COLO668 (cell line): Measurements from ENCODE around the gene PRPH2.
A peak's percentile ranks its signal among the peaks of the same experiment; 100 is the strongest.

Experiments used
- DNase-seq: peaks from one replicate; lab custom pipeline; 2025; ENCODE audit not compliant: unreplicated experiment; lab: John Stamatoyannopoulos, UW

Gene PRPH2, protein sequence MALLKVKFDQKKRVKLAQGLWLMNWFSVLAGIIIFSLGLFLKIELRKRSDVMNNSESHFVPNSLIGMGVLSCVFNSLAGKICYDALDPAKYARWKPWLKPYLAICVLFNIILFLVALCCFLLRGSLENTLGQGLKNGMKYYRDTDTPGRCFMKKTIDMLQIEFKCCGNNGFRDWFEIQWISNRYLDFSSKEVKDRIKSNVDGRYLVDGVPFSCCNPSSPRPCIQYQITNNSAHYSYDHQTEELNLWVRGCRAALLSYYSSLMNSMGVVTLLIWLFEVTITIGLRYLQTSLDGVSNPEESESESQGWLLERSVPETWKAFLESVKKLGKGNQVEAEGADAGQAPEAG

DNA sequence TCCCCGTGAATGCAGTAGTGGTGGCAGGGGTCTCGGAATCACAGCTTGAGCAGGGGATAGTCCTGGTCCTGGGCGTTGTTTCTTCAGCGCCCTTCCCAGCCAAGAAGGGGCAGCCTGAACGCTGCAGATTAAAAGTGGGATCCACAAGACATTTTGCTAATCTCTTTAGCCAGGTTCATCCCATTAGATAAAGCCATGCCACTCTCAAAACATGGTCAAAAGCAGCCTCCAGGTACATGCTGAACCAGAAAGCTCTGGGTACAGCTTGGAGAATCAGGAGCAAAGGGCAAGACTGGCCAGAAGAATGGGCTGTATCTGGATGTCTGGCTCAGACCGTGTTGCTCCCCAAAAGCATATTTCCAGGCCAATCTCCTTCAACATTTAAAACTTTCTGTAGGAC is at the start of gene PRPH2:
PRPH2 (minus strand) TSS at position 101 of the 400 bp plus-strand sequence. CDS start 263 bp downstream, outside the sequence.
- DNase-seq: no peak

DNA sequence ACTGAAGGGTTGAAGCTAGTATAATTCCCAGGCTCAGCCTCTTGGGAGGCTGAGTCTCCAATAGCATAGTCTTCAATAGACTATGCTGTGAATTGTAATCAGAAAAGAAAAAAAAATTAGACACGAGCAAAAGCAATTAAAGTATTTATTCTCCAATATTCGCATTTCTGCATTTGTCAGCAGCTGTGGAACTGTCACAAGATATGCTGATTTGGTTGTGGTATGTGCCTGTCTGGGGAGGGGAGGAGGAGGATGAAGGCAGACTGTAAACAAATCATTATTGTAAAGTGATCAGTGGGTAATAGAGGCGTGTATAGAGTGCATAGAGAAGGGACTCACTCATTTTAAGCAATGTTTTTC is 49.3 kb upstream of the PRPH2 start:
- no peak for DNase-seq

DNA sequence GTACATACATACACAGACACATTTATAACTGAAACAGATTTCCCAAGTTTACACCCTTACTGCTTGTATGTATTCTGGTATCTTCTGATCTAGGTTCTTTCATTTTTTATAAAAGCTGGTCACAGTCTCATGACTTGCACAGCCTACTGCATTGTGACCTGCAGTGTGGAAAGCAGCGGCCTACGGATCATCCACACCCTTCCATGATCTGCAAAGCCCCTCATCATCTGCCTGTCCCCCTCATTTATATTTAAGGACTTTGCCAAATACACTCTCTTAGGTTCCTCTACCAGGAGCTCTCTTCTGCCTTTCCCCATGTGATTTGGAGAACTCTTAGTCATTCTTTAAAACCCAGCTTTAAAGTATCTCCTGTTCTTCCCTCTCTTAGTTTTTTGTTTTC is 47.4 kb upstream of the PRPH2 start:
- no peak for DNase-seq

- no peak for DNase-seq
Measured at GRCh38 chr6:42769051-42769450, 46.7 kb upstream of the PRPH2 start.

- no peak for DNase-seq
Measured at GRCh38 chr6:42766163-42766670, 43.8 kb upstream of the PRPH2 start.

DNA sequence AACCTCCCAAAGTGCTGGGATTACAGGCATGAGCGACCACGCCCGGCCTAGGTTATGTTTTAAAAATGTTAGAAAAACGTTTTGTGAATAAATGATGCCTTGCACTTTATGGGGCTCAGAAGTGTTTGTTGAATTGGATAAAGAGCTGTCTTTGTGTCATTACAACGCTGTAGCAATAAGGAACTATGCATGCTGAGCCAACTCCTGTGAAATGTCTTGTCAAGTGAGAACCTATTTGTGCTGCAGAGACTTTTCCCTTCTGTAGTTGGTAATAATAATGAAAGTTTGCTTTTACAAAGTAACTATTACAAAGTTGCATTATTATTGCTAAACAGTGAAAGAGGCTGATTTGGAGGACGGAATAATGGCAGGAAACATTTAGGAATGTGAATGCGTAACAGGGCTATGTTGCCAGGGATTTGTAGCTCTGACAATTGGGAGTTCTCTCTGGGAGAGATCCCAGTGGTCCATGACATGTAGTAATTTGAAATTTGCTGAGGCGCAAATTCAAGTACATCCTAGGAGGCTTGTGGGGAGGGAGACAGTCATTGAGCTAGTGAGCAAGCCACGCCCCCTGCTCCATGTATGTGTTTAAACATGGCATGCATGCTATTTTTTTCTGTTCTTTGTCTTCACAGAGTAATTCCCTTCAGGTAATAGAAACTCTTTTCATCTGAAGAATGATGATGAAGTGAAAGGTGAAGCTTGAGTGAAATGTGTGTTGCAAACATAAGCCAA is 42.7 kb upstream of the PRPH2 start:
- DNase-seq: no peak

GRCh38 chr6:42762950-42763349 is 40.6 kb upstream of the PRPH2 start:
- DNase-seq: no peak

DNA sequence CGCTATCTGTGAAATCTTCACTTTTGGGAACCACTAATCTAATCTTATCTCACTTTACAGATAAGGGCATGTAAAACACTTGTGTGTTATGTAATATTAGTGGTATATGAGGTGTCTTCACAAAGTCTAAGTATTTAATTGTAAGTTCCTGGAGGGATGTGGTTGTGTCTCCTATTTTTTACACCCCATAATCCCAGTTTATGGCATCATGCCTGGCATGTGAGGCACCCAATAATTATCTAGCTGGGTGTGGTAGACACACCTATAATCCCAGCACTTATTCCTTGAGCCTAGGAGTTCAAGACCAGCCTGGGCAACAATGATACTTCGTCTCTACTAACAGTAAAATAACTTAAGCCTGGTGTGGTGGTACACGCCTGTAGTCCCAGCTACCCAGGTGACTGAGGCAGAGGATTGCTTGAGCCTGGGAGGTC is 40.0 kb upstream of the PRPH2 start:
- DNase-seq: no peak

GRCh38 chr6:42761287-42762067 is 39.1 kb upstream of the PRPH2 start:
- no peak for DNase-seq

DNA sequence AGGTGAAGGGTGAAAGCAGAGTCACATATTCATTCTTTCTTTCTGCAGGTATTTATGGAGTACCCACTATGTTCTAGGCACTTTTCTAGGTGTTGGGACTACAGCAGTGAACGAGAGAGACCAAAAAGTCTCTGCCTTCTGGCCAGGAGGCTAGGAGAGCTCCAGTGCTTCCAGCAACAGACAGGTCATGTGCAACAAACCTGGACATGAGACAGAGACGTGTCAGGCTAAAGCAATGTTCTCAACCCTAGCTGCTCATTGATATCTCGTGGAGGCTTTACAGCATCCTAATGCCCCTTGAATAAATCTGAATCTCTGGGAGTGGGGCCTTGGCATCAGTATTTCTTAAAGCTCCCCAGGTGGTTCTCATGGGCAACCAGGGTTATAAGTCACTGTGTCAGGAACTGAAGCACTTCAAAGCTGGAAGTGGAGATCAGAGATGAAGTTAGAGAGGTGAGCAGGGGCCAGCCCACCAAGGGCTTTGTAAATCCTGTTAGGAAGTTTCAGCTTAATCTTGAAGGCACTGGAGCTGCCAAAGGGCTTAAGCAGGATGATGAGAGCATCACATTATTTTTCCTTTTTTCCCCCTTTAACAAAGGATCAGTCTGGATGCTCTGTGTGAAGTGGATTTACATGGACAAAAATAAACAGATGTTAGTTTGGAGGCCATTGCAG is 36.5 kb upstream of the PRPH2 start:
- no peak for DNase-seq

DNA sequence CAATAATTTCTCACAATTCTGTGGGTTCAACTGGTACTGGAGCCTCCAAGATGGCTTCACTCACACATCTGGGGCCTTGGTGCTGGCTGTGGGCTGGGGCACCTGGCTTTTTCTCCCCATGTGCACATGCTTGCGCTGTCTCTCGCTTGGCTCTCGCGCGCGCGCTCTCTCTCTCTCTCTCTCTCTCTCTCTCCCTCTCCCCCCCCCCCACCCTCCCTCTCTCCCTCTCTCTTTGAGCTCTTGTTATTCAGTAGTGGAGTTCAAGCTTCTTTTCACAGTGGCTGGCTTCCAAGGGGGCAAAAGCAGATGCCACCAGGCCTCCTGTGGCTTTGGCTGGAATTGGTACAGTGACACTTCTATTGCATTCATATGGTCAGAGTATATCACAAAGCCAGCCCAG is 34.3 kb upstream of the PRPH2 start:
- no peak for DNase-seq

DNA sequence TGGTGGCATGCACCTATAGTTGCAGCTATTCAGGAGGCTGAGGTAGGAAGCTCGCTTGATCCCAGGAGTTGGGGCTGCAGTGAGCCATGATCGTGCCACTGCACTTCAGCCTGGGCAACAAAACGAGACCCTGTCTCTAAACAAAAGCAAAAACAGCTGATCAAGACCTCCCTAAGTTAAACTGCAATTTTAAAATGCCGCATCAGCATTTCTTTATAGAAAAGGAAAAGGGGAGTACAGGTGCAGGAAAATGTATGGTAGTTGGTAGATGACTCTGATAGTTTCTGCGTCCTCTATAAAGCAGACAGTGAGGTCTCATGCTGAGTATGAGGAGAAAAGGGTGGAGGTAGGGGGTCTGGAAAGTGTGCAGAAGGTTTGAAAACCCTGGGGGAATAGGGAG is 32.4 kb upstream of the PRPH2 start:
- DNase-seq: no peak

DNA sequence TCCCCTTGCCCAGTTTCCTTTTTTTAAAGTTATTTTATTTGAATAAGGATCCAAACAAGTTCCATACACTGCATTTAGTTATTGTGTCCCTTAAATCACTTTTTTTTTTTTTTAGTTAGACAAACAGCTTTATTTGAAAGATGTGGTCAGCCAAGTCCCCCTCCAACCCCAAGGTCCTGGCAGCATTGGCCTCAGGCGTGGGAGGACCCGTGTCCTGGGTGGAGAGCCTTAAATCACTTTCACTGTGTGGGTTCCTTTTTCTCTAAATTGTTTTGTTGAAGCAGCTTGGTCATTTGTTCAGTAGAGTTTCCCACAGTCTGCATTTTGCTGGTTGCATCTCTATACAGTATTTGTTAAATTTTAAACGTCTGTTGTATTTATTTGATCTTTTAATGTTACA is 28.7 kb upstream of the PRPH2 start:
- DNase-seq: no peak

- DNase-seq: no peak
Measured at GRCh38 chr6:42748203-42748898, 26.0 kb upstream of the PRPH2 start.

GRCh38 chr6:42746463-42747391 is 24.3 kb upstream of the PRPH2 start:
- DNase-seq: peak; percentile 55

GRCh38 chr6:42745640-42746462 is 23.5 kb upstream of the PRPH2 start, which contains the start of gene TBCC:
TSS of gene TBCC (minus strand) at chr6:42746103. CDS start at chr6:42746073, 30 bp downstream.
- DNase-seq: peak; percentile 92

- DNase-seq: peak; percentile 38
Measured at GRCh38 chr6:42745083-42745639, 22.8 kb upstream of the PRPH2 start.

- DNase-seq: peak; percentile 32
Measured at GRCh38 chr6:42744351-42744893, 22.0 kb upstream of the PRPH2 start.
